Activated naive CD4-positive, alpha-beta T cell treated with anti-CD3 and anti-CD28 coated beads, Interleukin-2, amount 10 ng/mL, durations not matched to agents 5 hours and 36 hours (primary cell): Measurements from ENCODE around the gene CCDC191. TPM values are rescaled to one million over a fixed set of nuclear protein-coding genes. Genes with fewer than 3 reads are reported as not detected.

ENCODE experiments used
- total RNA-seq, 2 experiments: library from RNA; stranded (reverse); gene quantifications; one replicate each; pipeline ENCODE4 v1.2.3, GENCODE V29; 2021

Gene CCDC191, protein sequence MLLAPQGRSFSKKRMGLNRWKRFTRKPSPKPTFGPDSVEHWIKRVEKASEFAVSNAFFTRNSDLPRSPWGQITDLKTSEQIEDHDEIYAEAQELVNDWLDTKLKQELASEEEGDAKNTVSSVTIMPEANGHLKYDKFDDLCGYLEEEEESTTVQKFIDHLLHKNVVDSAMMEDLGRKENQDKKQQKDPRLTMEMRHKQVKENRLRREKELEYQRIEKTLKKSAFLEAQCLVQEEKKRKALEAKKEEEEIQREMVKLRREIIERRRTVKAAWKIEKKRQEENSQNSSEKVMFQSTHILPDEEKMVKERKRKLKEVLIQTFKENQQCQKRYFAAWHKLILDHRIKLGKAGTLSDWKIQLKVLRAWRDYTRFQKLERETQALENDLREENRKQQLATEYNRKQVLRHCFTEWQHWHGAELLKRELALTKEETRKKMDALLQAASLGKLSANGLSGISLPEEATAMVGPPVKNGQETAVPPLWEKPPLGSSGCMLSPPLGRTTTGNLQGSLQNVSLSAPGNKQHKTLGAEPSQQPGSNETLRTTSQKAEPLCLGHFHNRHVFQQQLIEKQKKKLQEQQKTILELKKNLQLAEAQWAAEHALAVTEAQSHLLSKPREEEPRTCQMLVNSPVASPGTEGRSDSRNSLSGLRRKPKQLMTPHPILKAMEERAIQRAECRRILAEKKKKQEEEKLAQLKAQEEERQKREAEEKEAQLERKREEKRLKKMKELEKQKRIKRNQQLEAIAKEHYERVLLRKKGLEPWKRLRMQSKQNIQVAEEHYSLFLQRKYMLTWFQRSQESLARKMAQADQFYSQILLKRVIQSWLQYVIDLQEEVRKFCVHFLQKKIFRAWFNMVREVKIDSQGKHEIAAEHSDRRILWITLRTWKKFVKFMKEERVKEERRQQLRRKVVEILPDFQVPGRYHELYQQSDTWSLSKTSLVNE
- 1 to 10 TPM; 4.0 to 4.1 TPM for total RNA-seq

DNA sequence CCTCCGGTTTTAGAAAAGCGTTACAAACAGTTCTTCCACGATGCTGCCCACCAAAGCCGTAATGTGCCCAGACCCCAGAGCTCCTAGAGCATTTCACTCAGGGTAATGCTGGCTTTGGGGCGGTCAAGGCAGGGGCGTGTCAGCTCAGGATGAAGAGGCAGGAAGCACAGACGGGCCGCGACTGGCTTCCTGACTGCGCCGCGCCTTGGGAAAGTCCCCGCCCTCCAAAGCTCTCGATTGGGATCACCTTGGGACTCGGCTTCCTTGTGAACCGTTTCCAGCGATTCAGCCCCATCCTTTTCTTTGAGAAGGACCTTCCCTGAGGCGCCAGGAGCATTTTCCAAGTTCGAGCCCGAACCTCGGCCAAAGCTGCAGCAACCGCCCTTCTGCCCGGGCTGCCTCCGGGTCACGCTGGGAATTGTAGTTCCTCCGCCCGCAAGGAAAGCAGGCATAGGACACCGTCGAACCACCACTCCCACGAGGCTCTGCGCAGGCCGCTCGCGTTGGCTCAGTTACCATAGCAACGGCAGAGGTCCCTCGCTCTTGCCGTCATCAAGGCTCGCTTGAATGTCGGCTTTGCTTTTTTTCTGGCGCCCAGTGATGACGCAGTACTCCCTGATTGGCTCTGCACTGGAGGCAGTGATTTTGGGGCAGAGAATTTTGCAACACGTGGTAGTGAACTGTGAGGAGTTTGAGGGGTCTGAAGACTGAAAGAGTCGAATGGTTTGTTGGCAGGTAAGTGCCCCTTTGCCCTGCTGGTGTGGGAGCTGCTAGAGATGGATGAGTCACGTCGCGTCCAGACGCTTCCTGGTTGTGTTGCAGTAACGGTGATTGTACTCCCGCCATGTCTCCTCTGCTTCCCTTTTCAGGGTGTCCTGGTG lies at the start of gene CCDC191, which contains the start of gene QTRT2:
CCDC191 (minus strand) TSS at position 397 of the 881 bp plus-strand sequence; CDS start at position 337, 60 bp downstream.
QTRT2 (plus strand) TSS at position 608 of the 881 bp plus-strand sequence. CDS start 8,521 bp downstream, outside the sequence.

DNA sequence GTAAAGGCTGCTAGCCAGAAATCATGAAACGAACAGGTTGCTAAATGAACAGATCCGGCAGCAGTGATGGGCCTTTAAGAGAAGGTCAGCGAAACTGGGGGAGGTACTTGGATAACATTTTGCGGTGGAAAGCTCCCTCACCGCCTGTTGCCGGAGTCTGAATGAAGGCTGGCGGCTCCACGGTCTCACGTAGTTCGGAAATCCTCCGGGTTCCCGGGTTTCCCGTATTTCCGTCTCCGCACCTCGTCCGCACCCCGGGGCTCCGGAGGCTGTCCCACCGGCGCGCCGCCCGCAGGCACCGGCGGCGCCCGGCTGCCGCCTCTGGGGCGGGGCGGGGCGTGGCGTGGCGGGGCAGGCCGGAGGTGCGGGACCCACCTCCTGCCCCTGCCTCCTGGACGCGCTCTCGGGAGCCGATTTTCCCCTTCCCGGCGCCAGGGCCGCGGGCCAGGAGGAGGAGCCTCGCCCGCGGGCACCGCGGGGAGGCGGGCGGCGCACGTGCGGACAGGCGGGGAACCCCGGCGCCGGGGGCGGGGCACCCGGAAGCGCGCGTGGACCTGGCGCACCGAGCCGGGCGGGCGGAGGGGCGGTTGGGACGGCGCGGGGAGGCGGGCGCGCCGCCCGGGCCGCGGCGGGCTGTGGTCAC lies 108.8 kb downstream of the CCDC191 start, which contains the start of gene ZDHHC23:
ZDHHC23 (plus strand) TSS at position 642 of the 643 bp plus-strand sequence. CDS start 790 bp downstream, outside the sequence.

Other genes with a start within 250 kb of the CCDC191 start
- gene GRAMD1C, start 217.7 kb downstream of the CCDC191 start, total RNA-seq: under 1 TPM; 0.34 to 0.81 TPM
- gene ZDHHC23, start 108.5 kb downstream of the CCDC191 start, total RNA-seq: 1 to 10 TPM; 1.9 to 2.8 TPM
- 10 to 100 TPM; 24.7 to 29.4 TPM for gene QTRT2, start 211 bp upstream of the CCDC191 start, total RNA-seq
- gene DRD3, start 122.5 kb upstream of the CCDC191 start, total RNA-seq: not detected
- gene ZNF80, start 181.1 kb upstream of the CCDC191 start, total RNA-seq: under 1 TPM; 0.12 to 0.15 TPM
- gene TIGIT, start 237.5 kb upstream of the CCDC191 start, total RNA-seq: 1 to 10 TPM; 3.1 to 3.3 TPM